GM08714 (cell line): ENCODE measurements around the gene RALBP1.

Experiments used
- H3K4me3 ChIP-seq: fragments of 200-500 bp; sonication (Bioruptor generic); 2 replicates; pipeline ENCODE4 v1.5.1; 2014; ENCODE audit warnings: mild to moderate bottlenecking, low read length, inconsistent platforms
- ZNF274 ChIP-seq: IDR thresholded peaks from 2 replicates; pipeline ENCODE4 v1.6.1; 2012; ENCODE audit warnings: mild to moderate bottlenecking, low read depth, low read length

Gene RALBP1

GRCh38 chr18:9568186-9568585, 92.9 kb downstream of the RALBP1 start:
- H3K4me3 ChIP-seq: no peak overlapping the region
- TF ChIP-seq ZNF274: no peak

GRCh38 chr18:9569178-9569577, 93.9 kb downstream of the RALBP1 start:
- no peak for TF ChIP-seq ZNF274
- H3K4me3 ChIP-seq: no peak overlapping the region

GRCh38 chr18:9570255-9570654, 94.9 kb downstream of the RALBP1 start:
- no peak for TF ChIP-seq ZNF274
- no peak overlapping the region for H3K4me3 ChIP-seq

- no peak for TF ChIP-seq ZNF274
- H3K4me3 ChIP-seq: no peak overlapping the region
Observed at GRCh38 chr18:9571546-9571945, 96.2 kb downstream of the RALBP1 start.

- H3K4me3 ChIP-seq: no peak overlapping the region
- TF ChIP-seq ZNF274: no peak
Observed at GRCh38 chr18:9574473-9575115, 99.3 kb downstream of the RALBP1 start.

GRCh38 chr18:9575558-9575957, 100.2 kb downstream of the RALBP1 start:
- TF ChIP-seq ZNF274: no peak
- H3K4me3 ChIP-seq: no peak overlapping the region

GRCh38 chr18:9577361-9577760, 102.0 kb downstream of the RALBP1 start:
- no peak overlapping the region for H3K4me3 ChIP-seq
- no peak for TF ChIP-seq ZNF274

- no peak for TF ChIP-seq ZNF274
- no peak overlapping the region for H3K4me3 ChIP-seq
Observed at GRCh38 chr18:9578306-9578705, 103.0 kb downstream of the RALBP1 start.

GRCh38 chr18:9581667-9582066, 106.4 kb downstream of the RALBP1 start:
- TF ChIP-seq ZNF274: no peak
- H3K4me3 ChIP-seq: no peak overlapping the region

- H3K4me3 ChIP-seq: no peak overlapping the region
- no peak for TF ChIP-seq ZNF274
Observed at GRCh38 chr18:9586814-9587213, 111.5 kb downstream of the RALBP1 start.
